Endothelial cell of umbilical vein (primary cell): Measurements from ENCODE around the gene RPL35. TPM values are rescaled to one million over a fixed set of nuclear protein-coding genes. Genes with fewer than 3 reads are reported as not detected.

Source experiments
- BruUV-seq: library from RNA; stranded (reverse); fragments of 400-500 nt; replicated peaks from 2 replicates; lab custom pipeline; 2021; lab: Mats Ljungman, UMichigan
- CTCF ChIA-PET: fragments of 300-600, 350-600 bp; sonication (Branson Sonifier 250); formaldehyde crosslinking; loops from one replicate; lab custom pipeline; 2021; ENCODE audit warnings: antibody characterized with exemption, inconsistent platforms; lab: Charles Lee
- POLR2A ChIA-PET: fragments of 300-600, 350-600 bp; sonication (Branson Sonifier 250); formaldehyde crosslinking; loops from one replicate; lab custom pipeline; 2021; ENCODE audit warnings: antibody characterized with exemption, inconsistent platforms; lab: Charles Lee
- DNase-seq: peaks from one replicate; pipeline ENCODE4 v3.0.0-alpha.2; 2011; ENCODE audit warnings: low read depth, low spot score
- FAIRE-seq: peaks from 2 replicates; lab custom pipeline; 2011; peaks lifted over from hg19 to GRCh38; lab: Jason Lieb, UNC
- H2AFZ ChIP-seq: 2 replicates; pipeline ENCODE4 v1.6.0; 2012; ENCODE audit warnings: low read depth, low read length, control low read depth, inconsistent platforms
- H3K27ac ChIP-seq: 2 replicates; pipeline ENCODE4 v1.5.1; 2011; ENCODE audit warnings: low read depth, mild to moderate bottlenecking, control low read depth, low read length, moderate library complexity; ENCODE audit not compliant: insufficient read depth
- H3K27me3 ChIP-seq, 2 experiments: 2 replicates each; pipeline versions ENCODE4 v1.6.0 to v1.6.1; 2011; ENCODE audit warnings: low read length in 2 of 2, mixed read lengths in 1 of 2; ENCODE audit not compliant: control insufficient read depth in 2 of 2, insufficient read depth in 2 of 2
- H3K36me3 ChIP-seq, 2 experiments: 2 replicates in 1 of 2; 3 replicates in 1 of 2; pipeline ENCODE4 v1.5.1; 2011; ENCODE audit warnings: low read length in 2 of 2, mild to moderate bottlenecking in 1 of 2, moderate library complexity in 1 of 2; ENCODE audit not compliant: control insufficient read depth in 2 of 2, insufficient read depth in 2 of 2; ENCODE audit errors: extremely low read depth in 1 of 2
- H3K4me1 ChIP-seq: 3 replicates; pipeline ENCODE4 v1.5.1; 2011; ENCODE audit warnings: mild to moderate bottlenecking, low read length; ENCODE audit not compliant: control insufficient read depth, insufficient read depth; ENCODE audit errors: extremely low read depth
- H3K4me2 ChIP-seq: 2 replicates; pipeline ENCODE4 v1.6.1; 2011; ENCODE audit warnings: low read length, control low read depth, mixed read lengths; ENCODE audit not compliant: insufficient read depth
- H3K4me3 ChIP-seq, 3 experiments: fragments of 200-600 bp in 1 of 3; sonication (generic), shearing (Covaris generic) in 1 of 3; replicated peaks in 1 of 3; 2 replicates each; pipeline ENCODE4 v1.5.1; 2011 to 2016; ENCODE audit warnings: control low read depth in 3 of 3, low read length in 3 of 3, mild to moderate bottlenecking in 2 of 3, inconsistent platforms in 1 of 3, low read depth in 1 of 3, moderate library complexity in 1 of 3; ENCODE audit not compliant: insufficient read depth in 1 of 3
- H3K79me2 ChIP-seq: 2 replicates; pipeline ENCODE4 v1.6.0; 2012; ENCODE audit warnings: low read length, inconsistent platforms; ENCODE audit not compliant: control insufficient read depth, insufficient read depth
- H3K9ac ChIP-seq: replicated peaks from 2 replicates; pipeline ENCODE3; 2011; ENCODE audit warnings: low read length, control low read depth; ENCODE audit not compliant: insufficient read depth; ENCODE audit errors: extremely low read depth
- H3K9me1 ChIP-seq: replicated peaks from 3 replicates; pipeline ENCODE4 v1.6.0; 2011; ENCODE audit warnings: mild to moderate bottlenecking, low read length; ENCODE audit not compliant: control insufficient read depth, insufficient read depth; ENCODE audit errors: extremely low read depth
- H3K9me3 ChIP-seq: replicated peaks from 2 replicates; pipeline ENCODE4 v1.5.1; 2012; ENCODE audit warnings: low read length, inconsistent platforms; ENCODE audit not compliant: control insufficient read depth, insufficient read depth
- H4K20me1 ChIP-seq: replicated peaks from 2 replicates; pipeline ENCODE3; 2011; ENCODE audit warnings: mild to moderate bottlenecking, low read length; ENCODE audit not compliant: control insufficient read depth, insufficient read depth; ENCODE audit errors: extremely low read depth
- CTCF ChIP-seq, 2 donors: IDR thresholded peaks; 1 replicate in 1 of 2; 2 replicates in 1 of 2; pipeline ENCODE4 v1.5.1; 2011; ENCODE audit warnings: low read length in 2 of 2, mild to moderate bottlenecking in 2 of 2, moderate library complexity in 2 of 2, control low read depth in 1 of 2, inconsistent platforms in 1 of 2, low read depth in 1 of 2; ENCODE audit not compliant: insufficient read depth in 1 of 2; ENCODE audit errors: extremely low read depth in 1 of 2
- EZH2 ChIP-seq: IDR thresholded peaks from 2 replicates; pipeline ENCODE4 v1.6.1; 2012; ENCODE audit warnings: borderline replicate concordance, low read depth, mild to moderate bottlenecking, moderate library complexity, low read length, inconsistent platforms; ENCODE audit not compliant: severe bottlenecking
- FOS ChIP-seq: IDR thresholded peaks from 2 replicates; pipeline ENCODE4 v1.6.1; 2011; ENCODE audit warnings: mild to moderate bottlenecking, low read length, moderate library complexity, borderline replicate concordance; ENCODE audit not compliant: insufficient read depth
- GATA2 ChIP-seq: IDR thresholded peaks from 2 replicates; pipeline ENCODE4 v1.7.0; 2011; ENCODE audit warnings: low read depth, mild to moderate bottlenecking, moderate library complexity, mixed read lengths, low read length; ENCODE audit not compliant: insufficient read length, insufficient read depth
- JUN ChIP-seq: IDR thresholded peaks from 2 replicates; pipeline ENCODE4 v1.6.1; 2011; ENCODE audit warnings: borderline replicate concordance, low read depth; ENCODE audit not compliant: insufficient read length, insufficient read depth
- MAX ChIP-seq: IDR thresholded peaks from 2 replicates; pipeline ENCODE4 v1.6.1; 2011; ENCODE audit not compliant: insufficient read depth, insufficient read length
- MYC ChIP-seq: IDR thresholded peaks from one replicate; pipeline ENCODE4 v1.6.1; 2011; ENCODE audit warnings: mild to moderate bottlenecking, low read depth, low read length
- POLR2A ChIP-seq: IDR thresholded peaks from 2 replicates; pipeline ENCODE4 v1.6.1; 2012; ENCODE audit warnings: low read depth, mild to moderate bottlenecking, control low read depth, low read length
- POLR2AphosphoS5 ChIP-seq: IDR thresholded peaks from 2 replicates; pipeline ENCODE4 v1.6.1; 2012; ENCODE audit warnings: low read depth, mild to moderate bottlenecking, control low read depth, low read length, moderate library complexity; ENCODE audit not compliant: insufficient read depth
- dilution Hi-C: fragments of 300-500 bp; cut with MboI; formaldehyde crosslinking; loops from one replicate; pipeline ENCODE4 v1.15.0; 2019; ENCODE audit warnings: low sequenced_read_pairs; ENCODE audit not compliant: extremely low pct_ligation_motif_present
- intact Hi-C: fragments of 100-400 bp; cut with micrococcal nuclease; formaldehyde crosslinking; loops from one replicate; pipeline ENCODE4 v1.10.0; 2022
- polyA plus RNA-seq, 4 experiments: library from polyadenylated mRNA; depleted of rRNA in 3 of 4; stranded (reverse) in 3 of 4; unstranded in 1 of 4; fragments of >200 nt; gene quantifications; 2 replicates each; pipeline versions ENCODE4 v1.2.1 to v1.2.3, GENCODE V29; 2011 to 2012; ENCODE audit warnings: missing spikeins in 1 of 4
- total RNA-seq: library from RNA; stranded (reverse); gene quantifications from 2 replicates; pipeline ENCODE4 v1.2.3, GENCODE V29; 2021

The RPL35 gene
- total and polyA plus RNA-seq, 2 donors (not counting 3 experiments of a cell fraction or from before 2014, with no cell fraction given): 1,230 to 2,206 TPM

GRCh38 chr9:124879226-124879625 is 17.5 kb upstream of the RPL35 start:
- Histone ChIP-seq H3K27ac (no peak overlapping the region), H3K27me3 (no peaks in the 10 kb centered on the region), H3K9ac (no peak overlapping the region), H3K9me1 (no peaks in the 10 kb centered on the region), H3K4me1 (no peaks in the 10 kb centered on the region), H3K4me3 (no peak overlapping the region), H3K36me3 (peaks cover 28 to 45% of the 10 kb centered on the region in 2 experiments), H3K79me2 (peaks cover 20% of the 10 kb centered on the region), H2AFZ (no peak overlapping the region), H3K9me3 (no peaks in the 10 kb centered on the region), H4K20me1 (no peaks in the 10 kb centered on the region), H3K4me2 (no peak overlapping the region)
- no peak for DNase-seq
- ChIA-PET CTCF (interaction anchor here (1.2 to 2.0 kb wide), 4 partner anchors 15 to 102 kb away, joined by 3 to 6 read pairs (median 4); partner anchors contain the start of genes ARPC5L and OLFML2A), POLR2A (no interaction called here)
- no TSS peak for BruUV-seq
- dilution Hi-C loops: no loop called here
- intact Hi-C loops: no loop called here
- no peak for FAIRE-seq
- no peak for TF ChIP-seq MYC
- TF ChIP-seq MAX: no peak
- no peak for TF ChIP-seq FOS
- no peak for TF ChIP-seq POLR2AphosphoS5
- no peak for TF ChIP-seq EZH2
- TF ChIP-seq POLR2A: no peak
- no peak for TF ChIP-seq GATA2
- TF ChIP-seq JUN: no peak
- no peak for TF ChIP-seq CTCF (IDR thresholded peaks at IDR 0.05; ENCODE audit: extremely low read depth in 1 of 2, insufficient read depth in 1 of 2, low read depth in 1 of 2, low read length in 2 of 2)
